T-cell (primary cell): Measurements from ENCODE around the gene LRRK1. TPM values are rescaled to one million over a fixed set of nuclear protein-coding genes. Genes with fewer than 3 reads are reported as not detected.

Experiments used
- ATAC-seq, 4 experiments: fragments of 200-7000 bp in 3 of 4; fragments of 150-1000 bp in 1 of 4; cut with Tn5 transposase; replicated peaks in 1 of 4; 1 replicate in 3 of 4; 2 replicates in 1 of 4; pipeline ENCODE4 v1.10.0; 2021; ENCODE audit warnings: moderate library complexity in 3 of 4, mild to moderate bottlenecking in 2 of 4, moderate number of reproducible peaks in 1 of 4
- CTCF ChIA-PET, 2 donors: fragments of 300-600 bp; sonication (Branson Sonifier 250); formaldehyde crosslinking; loops; one replicate each; lab custom pipeline; 2022; ENCODE audit warnings: antibody characterized with exemption in 2 of 2; lab: Charles Lee
- POLR2A ChIA-PET, 2 donors: fragments of 300-600 bp; sonication (Branson Sonifier 250); formaldehyde crosslinking; loops; one replicate each; lab custom pipeline; 2022; ENCODE audit warnings: antibody characterized with exemption in 2 of 2; lab: Charles Lee
- DNase-seq, 35 experiments: peaks; one replicate each; pipeline versions ENCODE4 v3.0.0 to v3.0.0-alpha.2; 2013 to 2023
- H3K27ac ChIP-seq: one replicate; pipeline ENCODE4 v1.5.1; 2013; ENCODE audit warnings: low read length
- H3K27me3 ChIP-seq, 2 experiments: replicated peaks in 1 of 2; 1 replicate in 1 of 2; 2 replicates in 1 of 2; pipeline versions ENCODE4 v1.6.1 to v1.7.0; 2013; ENCODE audit warnings: low read length in 1 of 2, mixed read lengths in 1 of 2; ENCODE audit not compliant: control insufficient read depth in 2 of 2, insufficient read depth in 2 of 2; ENCODE audit errors: extremely low read depth in 1 of 2
- H3K36me3 ChIP-seq, 2 donors: 1 replicate in 1 of 2; 2 replicates in 1 of 2; pipeline versions ENCODE4 v1.6.1 to v1.7.0; 2013; ENCODE audit warnings: low read length in 1 of 2; ENCODE audit not compliant: control insufficient read depth in 2 of 2, insufficient read depth in 1 of 2; ENCODE audit errors: extremely low read depth in 1 of 2
- H3K4me1 ChIP-seq, 2 experiments: 1 replicate in 1 of 2; 2 replicates in 1 of 2; pipeline versions ENCODE4 v1.6.1 to v1.7.0; 2013; ENCODE audit warnings: low read length in 2 of 2, mixed read lengths in 1 of 2; ENCODE audit not compliant: insufficient read depth in 2 of 2, control insufficient read depth in 1 of 2; ENCODE audit errors: extremely low read depth in 1 of 2
- H3K4me3 ChIP-seq, 2 donors: 1 replicate in 1 of 2; 2 replicates in 1 of 2; pipeline versions ENCODE4 v1.5.1 to v1.7.0; 2013; ENCODE audit warnings: mild to moderate bottlenecking in 2 of 2, low read length in 1 of 2, moderate library complexity in 1 of 2; ENCODE audit not compliant: control insufficient read depth in 1 of 2; ENCODE audit errors: extremely low read depth in 1 of 2
- H3K9me3 ChIP-seq: 2 replicates; pipeline ENCODE4 v1.7.0; 2013
- H3K27ac Mint-ChIP-seq, 2 donors: one replicate each; pipeline ENCODE4 v1.8.0; 2020 to 2021; ENCODE audit warnings: mild to moderate bottlenecking in 2 of 2, mixed read lengths in 2 of 2
- H3K27me3 Mint-ChIP-seq, 2 donors: one replicate each; pipeline ENCODE4 v1.8.0; 2021 to 2022; ENCODE audit warnings: mixed read lengths in 2 of 2
- H3K36me3 Mint-ChIP-seq: one replicate; pipeline ENCODE4 v1.8.0; 2021; ENCODE audit warnings: mixed read lengths
- H3K4me1 Mint-ChIP-seq, 3 donors: one replicate each; pipeline ENCODE4 v1.8.0; 2020 to 2022; ENCODE audit warnings: mixed read lengths in 3 of 3, mild to moderate bottlenecking in 1 of 3
- H3K4me3 Mint-ChIP-seq, 3 donors: one replicate each; pipeline ENCODE4 v1.8.0; 2020 to 2022; ENCODE audit warnings: mild to moderate bottlenecking in 3 of 3, mixed read lengths in 3 of 3, moderate library complexity in 3 of 3
- H3K9me3 Mint-ChIP-seq, 3 donors: one replicate each; pipeline ENCODE4 v1.8.0; 2020 to 2022; ENCODE audit warnings: mixed read lengths in 3 of 3
- WGBS: methylation state at CpG from one replicate; pipeline ENCODE4 v1.1.5; 2013; ENCODE audit warnings: missing lambda C conversion rate; ENCODE audit not compliant: insufficient coverage; 5-methylcytosine and 5-hydroxymethylcytosine counted together
- total RNA-seq, 35 experiments: library from RNA in 6 of 35; stranded (reverse) in 6 of 35; fragments of 120-200 nt in 1 of 35; gene quantifications; one replicate each; pipeline versions ENCODE4 v1.2.1 to v1.2.4 and lab custom pipeline; 2013 to 2026

The LRRK1 gene
- total RNA-seq, 5 donors from 2014 or later (not counting 1 experiment from before 2014, with no cell fraction given), result 1.1 to 2.0 (median 1.7) TPM

- POLR2A ChIA-PET, result no interaction called here
- WGBS, result 95% methylated on average over 12 of the region's 13 CpGs
- H3K27ac ChIP-seq, result no peak overlapping the region
- H3K4me1 ChIP-seq, result peaks cover 0 to 5% of the 10 kb centered on the region in 2 experiments
- CTCF ChIA-PET, result interaction anchor here (1.1 to 3.8 kb wide), 2 partner anchors 10 to 11 kb away, joined by 3 to 12 read pairs; no protein-coding TSS in a partner anchor
- DNase-seq, result peak in 1 of 35 experiments; percentile 8
- ATAC-seq, result no peak
- Mint-ChIP-seq H3K9me3 (no peaks in the 10 kb centered on the region), H3K27ac (no peak overlapping the region), H3K27me3 (peaks cover 3 to 5% of the 10 kb centered on the region in 2 donors), H3K4me3 (no peak overlapping the region), H3K4me1 (peaks cover 2 to 5% (median 3%) of the 10 kb centered on the region in 3 donors), H3K36me3 (no peaks in the 10 kb centered on the region)
- no peaks in the 10 kb centered on the region for H3K9me3 ChIP-seq
- H3K27me3 ChIP-seq, result peaks cover 0 to 19% of the 10 kb centered on the region in 2 experiments
- H3K36me3 ChIP-seq, result no peaks in the 10 kb centered on the region
- no peak overlapping the region for H3K4me3 ChIP-seq
These were observed 99.3 kb downstream of the LRRK1 start for GRCh38 chr15:101018450-101018849.

GRCh38 chr15:101019366-101019896, 100.3 kb downstream of the LRRK1 start:
- CTCF ChIA-PET, result interaction anchor here (0.6 to 3.8 kb wide), 3 partner anchors 11 to 233 kb away, joined by 3 to 12 read pairs (median 3); no protein-coding TSS in a partner anchor
- POLR2A ChIA-PET, result interaction anchor here in 1 of 2 donors (0.7 kb wide), 1 partner anchor 206 kb away, joined by 3 read pairs; no protein-coding TSS in a partner anchor
- Histone ChIP-seq H3K27ac (no peak overlapping the region), H3K36me3 (no peaks in the 10 kb centered on the region), H3K27me3 (peaks cover 0 to 13% of the 10 kb centered on the region in 2 experiments), H3K9me3 (no peaks in the 10 kb centered on the region), H3K4me3 (no peak overlapping the region), H3K4me1 (peaks cover 0 to 5% of the 10 kb centered on the region in 2 experiments)
- H3K4me1 Mint-ChIP-seq, result peaks cover 2 to 5% (median 3%) of the 10 kb centered on the region in 3 donors
- H3K4me3 Mint-ChIP-seq, result no peak overlapping the region
- WGBS, result 100% methylated on average over 2 of the region's 9 CpGs
- peaks cover 3 to 5% of the 10 kb centered on the region in 2 donors for H3K27me3 Mint-ChIP-seq
- no peaks in the 10 kb centered on the region for H3K36me3 Mint-ChIP-seq
- no peak overlapping the region for H3K27ac Mint-ChIP-seq
- ATAC-seq (no peak), DNase-seq (peak in 2 of 35 experiments; percentile 1 to 15)
- H3K9me3 Mint-ChIP-seq, result no peaks in the 10 kb centered on the region

GRCh38 chr15:101020451-101020850, 101.3 kb downstream of the LRRK1 start:
- no peaks in the 10 kb centered on the region for H3K4me1 ChIP-seq
- no peaks in the 10 kb centered on the region for H3K9me3 ChIP-seq
- H3K4me3 Mint-ChIP-seq, result no peak overlapping the region
- ATAC-seq (no peak), DNase-seq (no peak)
- H3K36me3 Mint-ChIP-seq, result no peaks in the 10 kb centered on the region
- no CpG with 5 or more reads among the region's 5 CpGs for WGBS
- H3K27me3 ChIP-seq, result peaks cover 0 to 5% of the 10 kb centered on the region in 2 experiments
- peaks cover 2 to 3% of the 10 kb centered on the region in 2 donors for H3K27me3 Mint-ChIP-seq
- H3K9me3 Mint-ChIP-seq, result no peaks in the 10 kb centered on the region
- H3K4me1 Mint-ChIP-seq, result peaks cover 0 to under 1% (median 0%) of the 10 kb centered on the region in 3 donors
- CTCF ChIA-PET, result interaction anchor here (0.7 to 3.8 kb wide), 2 partner anchors 13 to 91 kb away, joined by 4 to 12 read pairs; no protein-coding TSS in a partner anchor
- H3K36me3 ChIP-seq, result no peaks in the 10 kb centered on the region
- no peak overlapping the region for H3K4me3 ChIP-seq
- H3K27ac Mint-ChIP-seq, result no peak overlapping the region
- H3K27ac ChIP-seq, result no peak overlapping the region
- POLR2A ChIA-PET, result no interaction called here

GRCh38 chr15:101020945-101021344, 101.8 kb downstream of the LRRK1 start:
- DNase-seq, result no peak
- peaks cover 0 to 3% of the 10 kb centered on the region in 2 experiments for H3K27me3 ChIP-seq
- Mint-ChIP-seq H3K27ac (no peak overlapping the region), H3K4me3 (no peak overlapping the region), H3K27me3 (peaks cover 2 to 3% of the 10 kb centered on the region in 2 donors), H3K36me3 (no peaks in the 10 kb centered on the region), H3K9me3 (no peaks in the 10 kb centered on the region), H3K4me1 (no peaks in the 10 kb centered on the region)
- CTCF ChIA-PET, result interaction anchor here in 1 of 2 donors (1.0 to 3.8 kb wide), 2 partner anchors 10 to 13 kb away, joined by 3 to 12 read pairs; no protein-coding TSS in a partner anchor
- no peak for ATAC-seq
- no peaks in the 10 kb centered on the region for H3K4me1 ChIP-seq
- H3K4me3 ChIP-seq, result no peak overlapping the region
- H3K9me3 ChIP-seq, result no peaks in the 10 kb centered on the region
- WGBS, result 82% methylated on average over 5 of the region's 10 CpGs
- H3K27ac ChIP-seq, result no peak overlapping the region
- POLR2A ChIA-PET, result no interaction called here
- no peaks in the 10 kb centered on the region for H3K36me3 ChIP-seq

- CTCF ChIA-PET, result no interaction called here
- WGBS, result 83% methylated on average over 9 of the region's 11 CpGs
- DNase-seq, result no peak
These were observed 103.1 kb downstream of the LRRK1 start for GRCh38 chr15:101022306-101022705.

GRCh38 chr15:101022876-101023275, 103.7 kb downstream of the LRRK1 start:
- no peak overlapping the region for H3K4me3 ChIP-seq
- no peaks in the 10 kb centered on the region for H3K4me1 ChIP-seq
- DNase-seq (no peak), ATAC-seq (no peak)
- no peaks in the 10 kb centered on the region for H3K36me3 ChIP-seq
- CTCF ChIA-PET, result interaction anchor here in 1 of 2 donors (1.2 kb wide), 1 partner anchor 11 kb away, joined by 3 read pairs; no protein-coding TSS in a partner anchor
- H3K36me3 Mint-ChIP-seq, result no peaks in the 10 kb centered on the region
- H3K27ac ChIP-seq, result no peak overlapping the region
- no peaks in the 10 kb centered on the region for H3K9me3 ChIP-seq
- no peak overlapping the region for H3K4me3 Mint-ChIP-seq
- H3K9me3 Mint-ChIP-seq, result no peaks in the 10 kb centered on the region
- POLR2A ChIA-PET, result no interaction called here
- H3K27ac Mint-ChIP-seq, result no peak overlapping the region
- WGBS, result 43% methylated on average over 1 of the region's 3 CpGs
- no peaks in the 10 kb centered on the region for H3K4me1 Mint-ChIP-seq
- H3K27me3 ChIP-seq, result peaks cover 0 to 3% of the 10 kb centered on the region in 2 experiments
- peaks cover 2 to 4% of the 10 kb centered on the region in 2 donors for H3K27me3 Mint-ChIP-seq

More at GRCh38 chr15:101022306-101022705, 103.1 kb downstream of the LRRK1 start:
- Mint-ChIP-seq H3K27me3 (peaks cover 2 to 3% of the 10 kb centered on the region in 2 donors), H3K9me3 (no peaks in the 10 kb centered on the region), H3K36me3 (no peaks in the 10 kb centered on the region), H3K4me3 (no peak overlapping the region), H3K27ac (no peak overlapping the region), H3K4me1 (no peaks in the 10 kb centered on the region)
- H3K27me3 ChIP-seq, result peaks cover 0 to 3% of the 10 kb centered on the region in 2 experiments
- H3K4me1 ChIP-seq, result no peaks in the 10 kb centered on the region
- POLR2A ChIA-PET, result no interaction called here
- no peaks in the 10 kb centered on the region for H3K9me3 ChIP-seq
- no peak for ATAC-seq
- H3K27ac ChIP-seq, result no peak overlapping the region
- no peaks in the 10 kb centered on the region for H3K36me3 ChIP-seq
- H3K4me3 ChIP-seq, result no peak overlapping the region
